Mesendoderm (in vitro differentiated cells): ENCODE measurements around the gene LBX1.
A peak's percentile ranks its signal among the peaks of the same experiment; 100 is the strongest.

Source experiments
- DNase-seq: peaks from one replicate; pipeline ENCODE4 v3.0.0; 2013
- H2AK5ac ChIP-seq: 2 replicates; pipeline ENCODE4 v1.6.1; 2013; ENCODE audit warnings: low read length, inconsistent platforms
- H2BK120ac ChIP-seq: 2 replicates; pipeline ENCODE4 v1.6.1; 2013; ENCODE audit warnings: low read depth, mild to moderate bottlenecking, low read length, moderate library complexity, mixed read lengths
- H2BK15ac ChIP-seq: replicated peaks from 2 replicates; pipeline ENCODE4 v1.6.1; 2013; ENCODE audit warnings: low read depth, mild to moderate bottlenecking, moderate library complexity
- H2BK5ac ChIP-seq: 2 replicates; pipeline ENCODE4 v1.6.1; 2013; ENCODE audit warnings: low read length, inconsistent platforms
- H3K18ac ChIP-seq: 2 replicates; pipeline ENCODE4 v1.6.1; 2013; ENCODE audit warnings: mild to moderate bottlenecking, low read length, mixed read lengths
- H3K23ac ChIP-seq: one replicate; pipeline ENCODE4 v1.6.1; 2013; ENCODE audit warnings: low read length
- H3K27ac ChIP-seq: 2 replicates; pipeline ENCODE4 v1.5.1; 2013; ENCODE audit warnings: low read depth, mild to moderate bottlenecking, inconsistent platforms, low read length, moderate library complexity
- H3K27me3 ChIP-seq: 2 replicates; pipeline ENCODE4 v1.6.1; 2013; ENCODE audit warnings: low read length, control low read depth, mild to moderate bottlenecking, inconsistent platforms; ENCODE audit not compliant: insufficient read depth, poor library complexity
- H3K36me3 ChIP-seq: 2 replicates; pipeline ENCODE4 v1.6.1; 2013; ENCODE audit warnings: low read length, inconsistent platforms; ENCODE audit not compliant: control insufficient read depth, insufficient read depth
- H3K4ac ChIP-seq: one replicate; pipeline ENCODE4 v1.6.1; 2013; ENCODE audit warnings: low read depth, mild to moderate bottlenecking, low read length, moderate library complexity
- H3K4me1 ChIP-seq: 2 replicates; pipeline ENCODE4 v1.6.1; 2013; ENCODE audit warnings: low read depth, low read length, inconsistent platforms; ENCODE audit not compliant: control insufficient read depth
- H3K4me2 ChIP-seq: 2 replicates; pipeline ENCODE4 v1.6.1; 2013; ENCODE audit warnings: low read length
- H3K4me3 ChIP-seq: 2 replicates; pipeline ENCODE4 v1.5.1; 2013; ENCODE audit warnings: mild to moderate bottlenecking, low read length
- H3K56ac ChIP-seq: one replicate; pipeline ENCODE4 v1.6.1; 2013; ENCODE audit warnings: low read length
- H3K79me1 ChIP-seq: 2 replicates; pipeline ENCODE4 v1.6.1; 2013; ENCODE audit warnings: low read length, inconsistent platforms
- H3K79me2 ChIP-seq: 2 replicates; pipeline ENCODE4 v1.6.1; 2013; ENCODE audit warnings: mild to moderate bottlenecking, low read length; ENCODE audit not compliant: control insufficient read depth, insufficient read depth
- H3K9ac ChIP-seq: 2 replicates; pipeline ENCODE4 v1.6.1; 2013; ENCODE audit warnings: low read length, inconsistent platforms
- H4K5ac ChIP-seq: one replicate; pipeline ENCODE4 v1.6.1; 2013; ENCODE audit warnings: low read length
- H4K8ac ChIP-seq: one replicate; pipeline ENCODE4 v1.6.1; 2013; ENCODE audit warnings: low read depth, mild to moderate bottlenecking, control low read depth, low read length, moderate library complexity
- WGBS: extraction: QIAGEN DNeasy Blood & Tissue Kit; methylation state at CpG from one replicate; pipeline ENCODE4 v1.1.7; 2013; ENCODE audit warnings: low lambda C conversion rate, missing lambda C conversion rate; ENCODE audit not compliant: insufficient coverage; ENCODE audit errors: extremely low coverage; 5-methylcytosine and 5-hydroxymethylcytosine counted together

The LBX1 gene

GRCh38 chr10:101189461-101190401 lies 39.5 kb downstream of the LBX1 start:
- no CpG with 5 or more reads among the region's 12 CpGs for WGBS
- Histone ChIP-seq H3K18ac (peak overlapping the region; percentile 2), H3K79me2 (no peaks in the 10 kb centered on the region), H3K4me2 (no peak overlapping the region), H3K23ac (no peak overlapping the region), H3K4ac (no peak overlapping the region), H4K8ac (no peak overlapping the region), H3K4me1 (peaks cover 15% of the 10 kb centered on the region), H3K79me1 (no peaks in the 10 kb centered on the region), H2BK5ac (peak overlapping the region; percentile 8), H3K27ac (peak overlapping the region; percentile 29), H3K4me3 (no peak overlapping the region), H3K27me3 (no peaks in the 10 kb centered on the region), H2BK120ac (no peak overlapping the region), H3K56ac (peak overlapping the region; percentile 47), H3K36me3 (no peaks in the 10 kb centered on the region), H2AK5ac (no peak overlapping the region), H3K9ac (no peak overlapping the region), H2BK15ac (no peak overlapping the region), H4K5ac (no peak overlapping the region)
- DNase-seq: peak; percentile 83

DNA sequence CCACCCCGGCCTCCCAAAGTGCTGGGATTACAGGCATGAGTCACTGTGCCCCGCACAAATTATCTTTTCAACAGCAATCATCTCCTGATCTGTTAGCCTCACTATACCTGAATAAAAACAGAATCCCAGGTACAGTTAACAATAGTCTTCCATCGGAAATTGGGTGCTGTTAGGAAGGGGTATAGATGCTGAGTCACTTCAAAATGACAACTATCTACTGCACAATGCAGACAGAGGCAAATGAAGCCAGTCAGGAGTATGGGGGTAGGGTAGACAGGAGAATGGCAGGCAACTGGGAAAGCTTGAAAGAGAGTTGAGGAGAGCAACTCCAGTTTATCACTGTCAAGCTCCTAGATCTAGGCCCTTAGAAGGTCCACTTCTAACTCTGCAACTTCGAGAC lies 40.3 kb downstream of the LBX1 start:
- Histone ChIP-seq H3K4me1 (peaks cover 15% of the 10 kb centered on the region), H4K5ac (no peak overlapping the region)

DNA sequence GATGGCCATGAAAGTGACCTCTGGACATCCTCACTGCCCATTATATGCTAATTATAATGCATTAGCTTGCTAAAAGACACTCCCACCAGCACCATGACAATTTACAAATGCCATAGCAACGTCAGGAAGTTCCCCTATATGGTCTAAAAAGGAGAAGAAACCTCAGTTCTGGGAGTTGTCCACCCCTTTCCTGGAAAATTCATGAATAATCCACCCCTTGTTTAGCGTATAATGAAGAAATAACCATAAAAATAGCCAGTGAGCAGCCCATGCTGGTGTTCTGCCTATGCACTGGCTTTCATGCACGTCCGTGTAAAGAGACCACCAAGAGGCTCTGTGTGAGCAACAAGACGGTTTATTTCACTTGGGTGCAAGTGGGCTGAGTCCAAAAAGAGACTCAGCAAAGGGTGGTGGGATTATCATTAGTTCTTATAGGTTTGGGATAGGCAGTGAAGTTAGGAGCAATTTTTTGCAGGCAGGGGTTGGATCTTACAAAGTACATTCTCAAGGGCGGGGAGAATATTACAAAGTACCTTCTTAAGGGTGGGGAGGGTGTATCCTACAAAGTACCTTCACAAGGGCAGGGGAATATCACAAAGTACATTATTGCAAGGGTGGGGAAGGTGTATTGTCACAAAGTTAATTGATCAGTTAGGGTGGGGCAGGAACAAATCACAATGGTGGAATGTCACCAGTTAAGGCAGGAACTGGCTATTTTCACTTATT lies 45.6 kb downstream of the LBX1 start:
- Histone ChIP-seq H2AK5ac (no peak overlapping the region), H3K18ac (no peak overlapping the region), H2BK120ac (no peak overlapping the region), H3K23ac (no peak overlapping the region), H3K4me2 (no peak overlapping the region), H3K56ac (no peak overlapping the region), H3K27me3 (no peaks in the 10 kb centered on the region), H3K79me2 (no peaks in the 10 kb centered on the region), H2BK15ac (no peak overlapping the region), H3K79me1 (no peaks in the 10 kb centered on the region), H3K36me3 (no peaks in the 10 kb centered on the region), H3K4ac (no peak overlapping the region), H3K9ac (no peak overlapping the region), H2BK5ac (no peak overlapping the region), H4K8ac (no peak overlapping the region), H3K4me3 (no peak overlapping the region), H3K27ac (no peak overlapping the region), H4K5ac (no peak overlapping the region), H3K4me1 (peaks cover 5% of the 10 kb centered on the region)
- no peak for DNase-seq
- WGBS: no CpG with 5 or more reads among the region's 6 CpGs

More for the DNA sequence above, 40.3 kb downstream of the LBX1 start:
- H2BK15ac ChIP-seq: no peak overlapping the region
- no peaks in the 10 kb centered on the region for H3K27me3 ChIP-seq
- no CpG with 5 or more reads among the region's 4 CpGs for WGBS
- no peak overlapping the region for H3K4me2 ChIP-seq
- no peak overlapping the region for H3K27ac ChIP-seq
- no peaks in the 10 kb centered on the region for H3K79me1 ChIP-seq
- no peak overlapping the region for H3K18ac ChIP-seq
- peak overlapping the region; percentile 47 for H3K56ac ChIP-seq
- no peak overlapping the region for H3K23ac ChIP-seq
- no peak overlapping the region for H2AK5ac ChIP-seq
- H3K9ac ChIP-seq: no peak overlapping the region
- peak overlapping the region; percentile 29 for H2BK5ac ChIP-seq
- no peaks in the 10 kb centered on the region for H3K36me3 ChIP-seq
- no peak overlapping the region for H4K8ac ChIP-seq
- H3K79me2 ChIP-seq: no peaks in the 10 kb centered on the region
- no peak for DNase-seq
- no peak overlapping the region for H2BK120ac ChIP-seq
- H3K4me3 ChIP-seq: no peak overlapping the region
- H3K4ac ChIP-seq: no peak overlapping the region

- Histone ChIP-seq H3K79me2 (no peaks in the 10 kb centered on the region), H3K36me3 (no peaks in the 10 kb centered on the region), H3K4me2 (no peak overlapping the region), H3K27ac (no peak overlapping the region), H2AK5ac (no peak overlapping the region), H3K79me1 (no peaks in the 10 kb centered on the region), H2BK15ac (no peak overlapping the region), H3K56ac (no peak overlapping the region), H3K23ac (no peak overlapping the region), H2BK5ac (no peak overlapping the region), H4K8ac (no peak overlapping the region), H3K9ac (no peak overlapping the region), H3K4ac (no peak overlapping the region), H3K4me3 (no peak overlapping the region), H3K4me1 (peaks cover 5% of the 10 kb centered on the region), H4K5ac (no peak overlapping the region), H2BK120ac (no peak overlapping the region), H3K27me3 (no peaks in the 10 kb centered on the region), H3K18ac (no peak overlapping the region)
- no peak for DNase-seq
- no CpG with 5 or more reads among the region's 2 CpGs for WGBS
Measured at GRCh38 chr10:101182936-101183335, 46.3 kb downstream of the LBX1 start.
